ENCODE measurements around the gene TRIM63.

The TRIM63 gene

DNA sequence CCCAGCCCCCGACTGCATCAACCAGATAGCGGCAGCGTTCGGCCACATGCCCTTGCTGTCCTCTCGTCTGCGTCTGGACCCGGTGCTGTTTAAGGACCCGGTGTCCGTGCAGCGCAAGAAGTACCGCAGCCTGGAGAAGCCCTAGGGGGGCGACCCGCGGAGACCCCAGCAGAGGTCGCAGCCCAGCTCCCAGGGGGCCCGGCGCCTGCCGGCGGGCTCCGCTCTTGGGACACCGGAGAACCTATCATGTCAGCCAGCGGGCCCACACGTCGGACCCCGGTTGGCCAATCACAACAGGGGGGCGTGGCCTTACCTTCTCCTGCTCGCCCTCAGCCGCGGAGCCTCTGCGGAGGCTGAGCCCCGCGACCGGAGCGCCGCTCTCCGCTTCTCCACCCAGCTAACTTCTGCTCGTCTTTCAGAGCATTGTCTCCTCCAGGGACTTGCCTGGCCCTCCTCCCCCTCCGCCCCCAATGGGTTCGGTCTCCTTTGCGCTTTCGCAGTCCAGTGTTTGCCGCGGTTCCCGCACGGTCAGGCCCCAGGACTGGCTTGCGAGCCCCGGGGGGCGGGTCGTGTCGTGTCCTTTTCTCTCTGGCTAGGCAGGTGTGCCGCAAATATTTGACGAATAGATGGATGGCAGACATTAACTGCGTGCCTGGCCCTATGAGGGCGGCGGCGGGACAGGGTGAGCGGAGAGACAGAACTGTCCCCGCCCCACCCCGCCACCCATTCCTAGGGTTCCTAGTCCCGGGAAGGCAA lies 32.0 kb downstream of the TRIM63 start:
- peak; percentile 93 for DNase-seq (ENCODE audit: low read depth)
- TF ChIP-seq, protein P1, sequence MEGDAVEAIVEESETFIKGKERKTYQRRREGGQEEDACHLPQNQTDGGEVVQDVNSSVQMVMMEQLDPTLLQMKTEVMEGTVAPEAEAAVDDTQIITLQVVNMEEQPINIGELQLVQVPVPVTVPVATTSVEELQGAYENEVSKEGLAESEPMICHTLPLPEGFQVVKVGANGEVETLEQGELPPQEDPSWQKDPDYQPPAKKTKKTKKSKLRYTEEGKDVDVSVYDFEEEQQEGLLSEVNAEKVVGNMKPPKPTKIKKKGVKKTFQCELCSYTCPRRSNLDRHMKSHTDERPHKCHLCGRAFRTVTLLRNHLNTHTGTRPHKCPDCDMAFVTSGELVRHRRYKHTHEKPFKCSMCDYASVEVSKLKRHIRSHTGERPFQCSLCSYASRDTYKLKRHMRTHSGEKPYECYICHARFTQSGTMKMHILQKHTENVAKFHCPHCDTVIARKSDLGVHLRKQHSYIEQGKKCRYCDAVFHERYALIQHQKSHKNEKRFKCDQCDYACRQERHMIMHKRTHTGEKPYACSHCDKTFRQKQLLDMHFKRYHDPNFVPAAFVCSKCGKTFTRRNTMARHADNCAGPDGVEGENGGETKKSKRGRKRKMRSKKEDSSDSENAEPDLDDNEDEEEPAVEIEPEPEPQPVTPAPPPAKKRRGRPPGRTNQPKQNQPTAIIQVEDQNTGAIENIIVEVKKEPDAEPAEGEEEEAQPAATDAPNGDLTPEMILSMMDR (conservative IDR thresholded peaks at IDR 0.05; ENCODE audit: low read depth, low read length) = no peak
- peak overlapping the region; percentile 78 for H3K4me3 ChIP-seq (ENCODE audit: low read depth, low read length)

DNA sequence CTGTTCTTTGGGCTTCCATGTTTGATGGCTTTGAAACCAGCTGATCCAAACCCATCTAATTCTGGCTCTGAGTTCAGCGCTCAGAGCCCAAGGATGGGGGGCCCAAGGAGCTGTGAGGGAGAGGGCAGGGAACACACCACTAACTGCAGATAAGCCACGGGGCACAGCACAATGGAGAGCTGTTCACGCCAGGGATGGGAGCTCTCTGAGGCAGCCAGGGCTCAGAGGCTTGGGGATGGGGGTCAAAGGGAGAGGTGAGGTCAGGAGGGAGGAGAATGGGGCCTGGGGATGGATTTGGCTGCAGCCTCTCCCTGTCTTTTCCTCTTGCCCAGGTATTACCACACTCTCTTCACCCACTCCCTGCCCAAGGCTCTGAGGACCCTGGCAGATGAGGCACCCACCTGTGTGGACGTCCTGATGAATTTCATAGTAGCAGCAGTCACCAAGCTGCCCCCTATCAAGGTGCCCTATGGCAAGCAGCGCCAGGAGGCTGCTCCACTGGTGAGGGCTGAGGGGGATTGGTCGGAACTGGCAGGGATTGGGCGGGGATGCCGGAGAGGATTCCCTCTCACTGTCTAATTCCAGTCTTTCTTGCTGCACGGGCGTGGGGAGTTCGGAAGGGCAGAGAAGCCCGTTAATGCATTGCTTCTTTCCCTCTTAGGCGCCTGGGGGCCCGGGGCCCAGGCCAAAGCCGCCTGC lies 32.8 kb downstream of the TRIM63 start:
- TF ChIP-seq, protein P1 (conservative IDR thresholded peaks at IDR 0.05; ENCODE audit: low read depth, low read length) = no peak
- H3K4me3 ChIP-seq (ENCODE audit: low read depth, low read length) = peak overlapping the region; percentile 78
- no peak for DNase-seq (ENCODE audit: low read depth)

DNA sequence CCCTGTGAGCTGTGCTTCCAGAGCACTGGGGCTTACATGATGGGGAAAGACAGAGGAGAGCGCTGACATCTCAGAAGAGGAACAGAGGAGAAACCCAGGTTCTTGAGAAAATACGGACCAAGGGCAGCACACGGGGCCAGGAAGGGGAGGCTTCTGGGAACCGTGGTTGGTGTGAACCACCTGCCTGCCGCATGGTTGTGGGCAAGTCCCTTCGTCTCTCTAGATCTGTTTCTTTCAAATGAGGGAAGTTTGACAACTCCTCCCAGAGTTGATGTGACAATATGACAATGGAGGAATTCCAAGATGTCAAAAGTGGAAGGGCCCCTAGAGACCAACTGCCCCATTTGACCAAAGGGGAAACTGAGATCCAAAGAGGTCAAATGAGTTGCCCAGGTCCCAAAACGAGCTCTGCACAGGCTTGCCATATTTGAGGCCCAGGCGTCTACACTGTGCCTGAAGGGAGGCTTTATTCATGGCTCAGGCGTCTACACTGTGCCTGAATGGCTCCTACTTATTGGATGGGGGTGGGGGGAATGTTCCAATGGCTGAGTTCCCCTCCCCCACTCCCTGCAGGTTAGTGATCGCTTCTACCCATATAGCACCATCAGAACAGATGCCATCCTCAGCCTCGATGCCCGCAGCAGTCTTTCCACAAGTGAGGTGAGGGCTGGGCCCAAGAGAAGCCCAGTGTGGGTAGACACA lies 34.6 kb downstream of the TRIM63 start:
- no peak overlapping the region for H3K4me3 ChIP-seq (ENCODE audit: low read depth, low read length)
- TF ChIP-seq, protein P1 (conservative IDR thresholded peaks at IDR 0.05; ENCODE audit: low read depth, low read length) = no peak
- DNase-seq (ENCODE audit: low read depth) = no peak

DNA sequence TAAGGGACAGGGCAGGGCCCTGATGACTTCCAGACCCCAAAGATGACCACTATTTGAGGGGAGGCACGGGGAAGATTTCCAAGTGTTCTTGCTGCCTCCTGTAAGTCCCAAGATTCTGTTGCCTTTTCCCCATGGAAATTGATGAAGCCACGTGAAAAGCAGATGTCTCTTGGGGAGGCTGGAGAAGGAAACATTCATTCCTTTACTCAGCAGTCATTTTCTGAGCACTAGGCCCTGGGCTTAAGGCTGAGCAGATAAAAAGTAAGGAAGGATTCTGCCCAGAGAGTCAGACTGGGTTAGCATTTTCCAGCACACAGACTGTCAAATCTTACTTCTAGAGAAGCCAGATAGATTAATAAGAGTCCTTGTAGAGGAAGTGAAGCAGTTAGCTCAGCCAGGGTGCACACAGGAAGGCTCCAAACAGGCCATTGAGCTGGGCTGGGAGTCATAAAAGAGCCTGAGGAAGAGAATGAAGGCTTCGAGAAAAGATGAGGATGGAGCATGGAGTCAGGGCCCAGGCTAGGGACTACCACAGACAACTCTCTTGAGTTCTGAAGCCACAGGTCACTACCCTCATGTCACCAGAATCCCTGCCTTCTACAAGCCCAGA lies 35.7 kb downstream of the TRIM63 start:
- DNase-seq (ENCODE audit: low read depth) = peak; percentile 43
- TF ChIP-seq, protein P1 (conservative IDR thresholded peaks at IDR 0.05; ENCODE audit: low read depth, low read length) = no peak
- H3K4me3 ChIP-seq (ENCODE audit: low read depth, low read length) = no peak overlapping the region

DNA sequence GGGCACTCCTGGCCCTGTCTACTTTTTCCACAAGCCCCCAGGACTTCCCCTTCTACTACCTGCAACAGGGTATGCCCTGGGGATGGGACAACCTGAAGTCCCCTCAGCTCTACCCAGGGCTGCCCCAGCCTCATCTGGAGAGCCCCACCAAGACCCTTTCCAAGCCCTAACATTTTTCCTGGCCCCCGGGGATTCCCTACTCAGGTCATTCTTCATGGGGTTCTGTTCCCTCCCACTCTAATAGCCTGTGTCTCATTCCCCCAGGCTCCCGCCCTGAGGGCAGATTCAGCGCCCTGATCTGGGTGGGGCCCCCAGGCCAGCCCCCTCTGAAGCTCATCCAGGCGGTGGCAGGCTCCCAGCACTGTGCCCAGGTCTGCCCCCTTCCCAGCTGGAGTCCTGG lies 36.2 kb downstream of the TRIM63 start:
- TF ChIP-seq, protein P1 (conservative IDR thresholded peaks at IDR 0.05; ENCODE audit: low read depth, low read length) = no peak
- no peak overlapping the region for H3K4me3 ChIP-seq (ENCODE audit: low read depth, low read length)

DNA sequence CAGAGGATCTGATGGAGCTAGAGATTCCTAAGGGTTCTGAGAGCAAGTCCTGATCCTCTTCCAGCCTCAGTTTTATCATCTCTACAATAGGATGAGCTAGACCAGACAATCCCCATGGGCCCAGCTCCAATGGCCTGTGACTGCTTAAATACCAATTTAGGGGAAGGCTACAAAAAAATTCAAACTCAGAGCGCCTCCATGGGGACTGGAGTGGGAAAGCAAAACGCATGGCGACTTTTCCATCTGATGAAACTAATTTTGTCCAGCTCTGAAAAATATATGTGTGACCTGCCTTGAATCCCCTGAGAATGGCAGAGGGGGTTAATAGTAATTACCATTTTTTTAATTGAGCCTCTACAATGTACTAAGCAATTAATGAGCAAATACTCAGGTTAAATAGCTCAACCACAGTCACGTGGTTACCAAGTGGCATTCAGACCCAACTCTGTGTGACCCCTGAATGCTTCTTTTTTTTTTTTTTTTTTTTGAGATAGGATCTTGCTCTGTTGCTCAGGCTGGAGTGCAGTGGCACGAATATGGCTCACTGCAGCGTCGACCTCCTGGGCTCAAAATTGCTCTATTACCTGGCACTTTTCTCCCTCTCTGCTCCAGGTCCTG lies 37.5 kb downstream of the TRIM63 start:
- H3K4me3 ChIP-seq (ENCODE audit: low read depth, low read length) = no peak overlapping the region
- TF ChIP-seq, protein P1 (conservative IDR thresholded peaks at IDR 0.05; ENCODE audit: low read depth, low read length) = peak; percentile 17
- no peak for DNase-seq (ENCODE audit: low read depth)

More for the DNA sequence above, 36.2 kb downstream of the TRIM63 start:
- no peak for DNase-seq (ENCODE audit: low read depth)

All from choroid plexus epithelial cell (primary cell).